ENCODE measurements around the gene FKBP9. TPM values are rescaled to one million over a fixed set of nuclear protein-coding genes. Genes with fewer than 3 reads are reported as not detected.
"Not testable (repeated sequence)": the region's sequence is repeated elsewhere in the genome, so short reads cannot be mapped to it uniquely, and the experiment has no call there.

FKBP9 gene
- total RNA-seq, 1 experiment from 2014 or later: 77.2 TPM

- not testable (repeated sequence) for DNase-seq (ENCODE audit: low spot score)
Measured at GRCh38 chr7:33005690-33006089, 48.5 kb downstream of the FKBP9 start.

DNA sequence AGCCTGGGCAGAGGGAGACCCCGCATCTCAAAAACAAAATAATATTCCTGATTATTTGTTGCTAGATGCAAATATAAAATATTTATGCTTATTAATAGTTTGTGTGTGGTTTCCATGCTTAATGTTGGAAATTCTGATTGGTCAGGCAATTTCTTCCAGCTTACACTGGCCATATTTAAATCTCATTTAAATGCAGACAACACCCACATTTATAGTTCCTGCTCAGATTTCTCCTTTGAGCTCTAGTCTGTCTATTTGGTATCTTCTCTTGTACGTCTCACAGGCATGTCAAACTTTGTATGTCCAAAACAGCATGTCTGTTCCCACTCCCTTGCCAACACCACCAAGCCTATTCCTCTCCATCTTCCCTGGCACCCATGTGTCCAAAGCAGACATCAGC is 52.5 kb downstream of the FKBP9 start:
- no peak for DNase-seq (ENCODE audit: low spot score)

- no peak for DNase-seq (ENCODE audit: low spot score)
Measured at GRCh38 chr7:33012364-33012763, 55.1 kb downstream of the FKBP9 start.

DNA sequence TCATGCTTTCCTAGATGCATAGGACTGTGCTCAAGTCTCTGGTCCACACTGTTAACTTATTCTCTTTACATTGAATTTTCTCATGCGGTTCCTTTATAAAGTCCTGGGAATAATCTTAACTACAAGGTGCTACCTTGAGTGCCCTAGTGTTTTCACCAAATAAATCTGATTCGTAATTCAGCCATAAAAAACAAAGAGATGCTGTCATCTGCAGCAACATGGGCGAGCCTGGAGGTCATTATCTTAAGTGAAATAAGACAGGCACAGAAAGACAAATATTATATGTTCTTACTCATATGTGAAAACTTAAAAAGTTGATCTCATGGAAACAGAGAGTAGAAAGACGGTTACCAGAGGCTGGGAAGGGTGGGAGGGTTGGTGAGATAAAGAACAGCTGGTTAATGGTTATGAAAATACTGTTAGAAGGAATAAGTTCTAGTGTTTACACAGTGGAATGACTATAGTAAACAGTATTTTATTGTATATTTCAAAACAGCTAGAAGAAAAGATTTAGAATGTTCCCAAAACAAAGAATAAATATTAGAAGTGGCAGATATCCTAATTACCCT is 67.0 kb downstream of the FKBP9 start:
- no peak for DNase-seq (ENCODE audit: low spot score)

DNA sequence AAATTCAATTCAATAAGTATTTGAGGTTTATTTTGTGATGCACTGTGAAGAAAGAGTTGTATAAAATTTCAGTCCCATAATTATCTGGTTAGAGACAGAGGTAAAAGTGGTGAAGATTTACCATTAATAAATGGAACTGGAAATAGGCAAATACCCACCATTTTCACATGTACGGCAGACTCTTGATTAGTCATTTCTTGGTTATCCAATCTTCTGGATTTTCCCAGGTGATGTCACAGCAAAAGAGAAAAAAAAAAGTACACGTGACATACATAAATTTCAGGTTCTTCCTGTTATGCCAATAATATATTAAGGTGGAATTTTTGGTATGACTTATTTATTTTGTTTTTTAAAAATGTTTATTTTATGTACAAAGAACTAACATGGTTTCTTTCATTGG is 78.5 kb downstream of the FKBP9 start:
- DNase-seq (ENCODE audit: low spot score): no peak

DNA sequence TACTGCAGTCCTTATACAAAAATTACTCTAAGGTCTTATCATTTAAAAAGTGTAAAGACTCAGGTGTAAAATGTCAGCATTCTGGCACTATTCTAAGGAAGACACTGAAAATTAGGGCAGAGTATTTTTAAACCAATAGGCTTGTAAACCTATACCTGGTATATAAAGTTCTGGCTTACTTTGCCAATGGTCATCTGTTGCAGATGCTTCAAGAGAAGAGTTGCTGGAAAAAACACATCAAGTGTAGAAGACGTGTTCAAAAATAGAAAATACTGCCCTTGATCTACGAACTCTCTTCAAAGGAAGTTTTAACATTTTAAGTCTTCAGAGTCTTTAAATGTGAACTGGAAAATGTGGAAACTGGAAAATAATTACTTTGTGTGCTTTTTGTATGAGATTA is 81.4 kb downstream of the FKBP9 start:
- peak; percentile 42 for DNase-seq (ENCODE audit: low spot score)

DNA sequence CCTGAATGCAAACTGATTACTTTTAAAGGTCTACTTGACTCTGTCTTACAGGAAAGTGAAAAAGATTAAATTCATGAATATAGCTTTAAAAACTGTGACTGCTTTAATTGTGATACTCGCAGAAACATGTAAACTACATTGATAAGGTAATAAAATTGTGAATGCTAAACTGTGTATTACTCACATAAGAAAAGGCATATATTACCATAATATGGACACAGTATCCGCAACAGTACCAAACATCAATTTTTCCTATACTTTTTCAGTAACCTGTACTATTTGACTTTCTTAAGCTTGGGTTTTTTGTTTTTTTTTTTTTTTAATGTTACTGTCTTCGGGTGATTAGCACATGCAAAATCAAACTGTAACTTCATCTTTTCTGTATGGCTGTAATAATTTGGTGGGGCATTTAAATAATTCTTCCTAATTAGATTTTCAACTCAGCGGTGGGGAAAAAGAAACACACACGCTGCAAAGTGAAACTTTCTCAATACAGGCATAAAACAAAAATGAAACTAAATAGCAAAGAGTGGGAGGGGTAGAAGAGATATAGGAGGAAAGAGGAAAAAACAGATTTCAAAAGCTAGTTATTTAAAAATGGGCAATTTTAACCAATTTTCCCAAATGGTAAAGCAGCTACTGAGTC is 82.1 kb downstream of the FKBP9 start:
- peak; percentile 37 for DNase-seq (ENCODE audit: low spot score)

DNA sequence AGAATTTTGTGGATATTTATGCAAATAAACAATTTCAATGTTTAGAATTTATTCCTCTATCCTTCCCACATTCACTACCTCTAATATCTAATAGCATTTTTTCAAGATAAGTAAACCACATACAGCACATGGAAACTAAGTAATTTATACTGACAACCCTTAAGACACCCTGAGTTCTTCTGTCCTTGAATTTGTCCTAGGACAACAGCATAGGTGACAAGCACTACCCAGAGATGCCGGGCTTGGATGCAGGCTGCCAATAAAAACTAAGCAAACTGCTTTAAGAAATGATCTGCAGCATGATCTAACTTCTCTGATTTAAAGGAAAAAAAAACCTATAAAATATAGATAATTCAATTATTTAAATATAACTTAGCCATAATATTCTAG is 82.7 kb downstream of the FKBP9 start:
- DNase-seq (ENCODE audit: low spot score): peak; percentile 61

DNA sequence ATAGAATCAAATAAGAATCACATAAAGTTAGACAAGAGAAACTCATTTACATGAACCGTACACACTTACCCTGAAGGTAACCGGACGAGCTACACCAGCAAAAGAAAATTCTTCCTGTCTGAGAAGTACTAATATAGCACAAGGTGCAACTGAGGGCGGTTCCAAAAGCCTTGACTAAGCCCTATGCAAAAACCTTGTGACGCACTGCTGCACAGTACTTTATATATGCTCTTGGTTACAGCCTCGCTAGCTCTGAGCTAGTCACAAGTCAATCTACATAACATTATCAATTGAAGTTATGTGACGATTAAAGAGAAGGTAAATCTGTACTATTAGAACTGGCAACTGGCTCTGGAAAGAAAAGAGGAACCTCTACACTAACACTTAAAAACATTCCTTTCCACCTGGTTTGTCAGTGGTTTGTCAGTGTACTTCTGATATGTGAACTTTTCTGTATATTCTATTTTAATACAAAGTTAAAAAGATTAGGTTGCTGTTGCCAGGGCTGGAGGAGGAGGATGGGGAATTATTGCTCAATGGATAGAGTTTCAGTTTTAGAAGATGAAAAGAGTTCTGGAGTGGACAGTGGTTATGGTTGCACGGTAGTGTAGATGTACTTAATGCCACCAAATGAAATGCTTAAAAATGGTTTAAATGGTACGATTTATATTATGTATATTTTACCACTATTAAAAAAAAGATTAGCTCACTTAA is 83.7 kb downstream of the FKBP9 start:
- peak; percentile 95 for DNase-seq (ENCODE audit: low spot score)

DNA sequence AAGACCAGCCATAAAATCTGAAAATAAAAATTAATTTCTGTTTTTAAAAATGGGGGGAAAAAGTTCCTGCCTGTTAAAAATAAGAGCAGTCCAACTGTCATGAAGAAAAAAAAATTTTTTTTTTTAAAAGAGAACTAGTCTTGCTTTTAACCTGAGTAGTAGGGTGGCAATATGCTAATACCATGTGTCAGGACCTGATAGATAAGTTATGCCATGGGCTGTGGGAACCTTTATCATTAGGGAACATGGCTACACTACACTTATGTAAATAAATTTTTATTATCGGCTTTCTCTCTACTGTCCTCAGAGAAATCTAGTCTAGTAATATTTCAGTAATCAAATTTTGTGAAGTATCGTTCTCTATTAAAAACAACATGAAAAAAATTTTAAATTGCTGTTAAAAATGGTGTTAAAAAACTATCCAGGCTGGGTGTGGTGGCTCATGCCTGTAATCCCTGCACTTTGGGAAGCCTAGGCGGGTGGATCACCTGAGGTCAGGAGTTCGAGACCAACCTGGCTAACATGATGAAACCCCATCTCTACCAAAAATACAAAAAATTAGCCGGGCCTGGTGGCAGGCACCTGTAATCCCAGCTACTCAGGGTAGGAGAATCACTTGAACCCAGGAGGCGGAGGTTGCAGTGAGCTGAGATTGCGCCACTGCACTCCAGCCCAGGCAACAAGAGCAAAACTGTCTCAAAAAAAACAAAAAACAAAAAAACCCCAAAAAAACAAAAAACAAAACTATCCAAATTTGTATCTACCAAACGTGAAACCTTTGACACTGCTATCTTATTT is 84.6 kb downstream of the FKBP9 start:
- DNase-seq (ENCODE audit: low spot score): no peak

DNA sequence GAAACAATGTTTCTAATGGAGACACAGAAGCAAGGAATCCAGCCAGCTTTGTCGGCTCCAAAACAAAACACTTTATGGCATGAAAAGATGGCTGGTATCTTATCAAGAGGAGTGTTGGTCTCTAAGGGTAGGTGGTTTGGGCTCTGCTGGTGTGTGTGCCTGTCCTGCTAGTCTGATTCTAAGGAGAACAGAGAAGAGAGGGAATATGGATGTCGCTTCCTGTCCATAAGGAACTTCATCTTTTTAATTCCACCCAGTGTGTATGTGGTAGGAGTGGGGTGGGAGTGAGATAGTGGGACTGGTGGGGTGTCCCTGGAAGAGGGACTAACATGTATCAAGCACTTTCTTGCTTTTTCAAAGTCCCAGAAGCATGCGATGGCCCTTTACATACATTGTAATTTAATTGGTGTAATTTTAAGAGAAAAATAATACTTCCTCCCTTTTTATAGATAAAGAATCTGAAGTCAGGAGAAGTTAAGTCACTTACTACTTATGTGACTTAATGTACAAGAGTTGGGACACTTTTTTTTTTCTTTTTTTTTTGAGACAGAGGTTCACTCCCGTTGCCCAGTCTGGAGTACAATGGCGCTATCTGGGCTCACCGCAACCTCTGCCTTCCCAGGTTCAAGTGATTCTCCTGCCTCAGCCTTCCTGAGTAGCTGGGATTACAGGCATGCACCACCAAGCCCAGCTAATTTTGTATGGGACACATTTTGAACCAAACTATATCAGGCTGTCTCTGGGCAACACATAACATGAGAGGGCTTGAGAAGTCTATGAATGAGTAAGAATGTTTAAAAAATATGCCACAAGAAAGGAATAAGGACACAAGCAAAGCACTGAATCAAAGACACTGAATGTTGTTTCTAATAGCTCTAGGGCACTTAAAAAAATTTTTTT is 86.5 kb downstream of the FKBP9 start:
- DNase-seq (ENCODE audit: low spot score): peak; percentile 50

DNA sequence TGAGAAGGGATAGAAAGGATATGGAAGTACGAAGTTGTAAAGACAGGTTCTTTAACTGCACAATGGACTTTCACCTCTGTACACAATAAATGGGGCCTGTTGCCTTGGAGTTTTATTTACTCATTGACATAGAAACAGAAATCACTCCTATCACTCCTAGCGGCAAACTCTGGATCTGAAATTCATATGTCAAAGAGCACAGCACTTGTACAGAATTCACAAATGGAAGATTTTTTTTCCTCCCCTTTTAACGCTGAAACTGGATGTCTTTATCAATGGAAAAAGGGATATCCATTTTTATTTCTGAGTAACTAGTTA is 87.1 kb downstream of the FKBP9 start:
- DNase-seq (ENCODE audit: low spot score): peak; percentile 98

DNA sequence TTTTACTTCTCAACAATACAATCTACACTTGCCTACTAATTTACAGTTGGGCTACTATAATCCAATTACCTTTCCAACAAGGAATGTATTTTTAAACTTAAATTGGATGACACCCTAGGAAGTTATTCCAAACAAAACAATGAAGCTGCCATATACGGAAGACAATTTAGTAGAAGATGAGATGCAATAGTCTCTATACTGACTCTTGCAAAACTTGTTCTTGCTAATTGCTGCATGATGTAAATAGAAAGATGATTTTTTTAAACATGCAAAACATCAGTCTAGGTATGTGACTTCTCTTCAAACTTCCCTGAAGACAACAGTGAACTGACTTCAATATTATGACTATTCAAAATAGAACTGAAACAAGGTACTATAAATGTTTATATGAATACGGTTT is 87.7 kb downstream of the FKBP9 start:
- peak; percentile 62 for DNase-seq (ENCODE audit: low spot score)

- no peak for DNase-seq (ENCODE audit: low spot score)
Measured at GRCh38 chr7:33048257-33048656, 91.0 kb downstream of the FKBP9 start.

DNA sequence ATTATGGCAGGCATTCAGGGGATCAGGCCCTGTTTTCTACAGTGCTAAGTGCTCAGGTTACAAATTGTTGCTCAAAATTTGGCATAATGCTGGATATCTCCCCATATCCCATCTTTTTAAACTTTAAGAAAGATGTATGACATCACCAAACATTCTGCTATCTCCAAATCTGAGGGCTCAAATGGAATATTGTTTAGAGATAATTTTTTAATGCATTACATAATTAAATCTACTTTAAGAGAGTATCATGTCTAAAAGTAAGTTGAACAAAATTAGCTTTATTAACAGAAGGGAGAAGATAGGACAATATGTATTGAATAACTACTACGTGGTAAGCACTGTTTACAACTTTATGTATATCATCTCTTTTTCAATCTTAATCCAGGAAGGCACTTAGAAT is 91.5 kb downstream of the FKBP9 start:
- DNase-seq (ENCODE audit: low spot score): no peak

- DNase-seq (ENCODE audit: low spot score): peak; percentile 93
Measured at GRCh38 chr7:33050535-33051318, 93.5 kb downstream of the FKBP9 start.

GRCh38 chr7:33053721-33054120 is 96.5 kb downstream of the FKBP9 start:
- no peak for DNase-seq (ENCODE audit: low spot score)

DNA sequence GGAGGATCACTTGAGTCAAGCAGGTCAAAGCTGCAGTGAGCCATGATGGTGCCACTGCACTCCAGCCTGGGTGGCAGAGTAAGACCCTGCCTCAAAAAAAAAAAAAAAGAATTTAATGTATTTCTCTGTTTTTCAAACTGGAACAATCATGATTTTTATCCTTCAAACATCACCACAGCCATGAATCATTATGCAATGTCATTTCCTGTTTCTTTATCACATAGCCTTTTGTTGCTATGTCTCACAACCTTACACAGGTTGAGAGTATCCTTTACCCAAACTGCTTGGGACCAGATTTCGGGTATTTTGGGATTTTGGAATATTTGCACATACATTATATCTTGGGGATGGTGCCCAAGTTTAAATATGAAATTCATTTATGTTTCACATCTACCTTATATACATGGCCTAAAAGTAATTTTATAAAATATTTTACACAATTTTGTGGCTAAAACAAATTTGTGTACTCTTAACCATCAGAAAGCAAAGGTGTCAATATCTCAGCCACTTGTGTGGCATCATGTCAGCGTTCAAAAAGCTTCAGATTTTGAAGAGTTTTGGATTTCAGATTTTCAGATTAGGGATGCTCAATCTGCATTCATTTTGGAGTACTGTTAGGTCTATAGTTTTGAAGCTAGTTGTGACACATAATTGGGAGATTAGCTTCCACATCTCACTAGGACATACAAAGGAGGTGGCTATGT is 97.2 kb downstream of the FKBP9 start:
- DNase-seq (ENCODE audit: low spot score): no peak

DNA sequence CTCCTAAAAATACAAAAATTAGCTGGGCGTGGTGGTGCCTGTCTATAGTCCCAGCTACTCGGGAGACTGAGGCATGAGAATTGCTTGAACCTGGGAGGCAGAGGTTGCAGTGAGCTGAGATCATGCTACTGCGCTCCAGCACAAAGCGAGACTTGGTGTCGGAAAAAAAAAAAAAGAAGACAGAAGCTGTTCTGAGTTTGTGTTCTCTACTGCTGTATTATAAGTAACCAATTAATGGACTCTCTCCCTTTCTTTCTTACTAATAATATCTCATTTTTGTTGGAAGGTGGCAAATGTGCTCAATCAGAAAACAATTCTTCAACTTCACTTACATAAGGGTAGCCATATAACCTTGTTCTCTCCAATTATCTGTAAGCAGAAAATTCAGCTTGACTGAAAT is 97.9 kb downstream of the FKBP9 start:
- DNase-seq (ENCODE audit: low spot score): no peak

Data from HT-29 (cell line).